OCI-LY1 (cell line): Measurements from ENCODE around the gene LRRC1.

Experiments
- EZH2 ChIP-seq: fragments of 200-600 bp; sonication (generic), shearing (Covaris generic); IDR thresholded peaks from 2 replicates; pipeline ENCODE4 v1.8.0; 2017; ENCODE audit warnings: borderline replicate concordance, mixed run types, mild to moderate bottlenecking, antibody characterized with exemption, low read length, moderate library complexity, mixed read lengths
- TF ChIP-seq, protein P1 (sequence below): fragments of 200-600 bp; sonication (generic), shearing (Covaris generic); IDR thresholded peaks from 2 replicates; pipeline ENCODE4 v1.5.1; 2017; ENCODE audit warnings: mild to moderate bottlenecking, antibody characterized with exemption, low read length, moderate library complexity, mixed read lengths

DNA sequence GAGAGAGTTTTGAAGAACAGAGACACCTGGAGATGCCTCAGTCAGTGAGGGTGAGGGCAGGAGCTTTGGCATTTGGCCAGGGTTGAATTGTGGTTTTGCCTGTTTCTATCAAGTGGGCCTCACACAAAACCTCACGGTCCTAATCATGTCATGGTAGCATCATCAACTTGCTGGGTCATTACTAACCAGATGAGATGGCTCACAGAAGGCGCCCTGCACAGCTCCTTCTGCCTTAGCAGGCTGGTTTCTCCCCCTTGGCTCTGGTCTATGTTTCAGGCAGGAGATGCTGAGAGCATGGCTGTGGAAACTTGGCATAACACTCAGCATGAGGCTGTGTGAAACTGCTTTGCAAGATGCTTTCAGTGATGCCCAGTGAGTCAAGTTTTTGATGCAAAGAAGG is 99.3 kb downstream of the LRRC1 start:
- TF ChIP-seq, protein P1, sequence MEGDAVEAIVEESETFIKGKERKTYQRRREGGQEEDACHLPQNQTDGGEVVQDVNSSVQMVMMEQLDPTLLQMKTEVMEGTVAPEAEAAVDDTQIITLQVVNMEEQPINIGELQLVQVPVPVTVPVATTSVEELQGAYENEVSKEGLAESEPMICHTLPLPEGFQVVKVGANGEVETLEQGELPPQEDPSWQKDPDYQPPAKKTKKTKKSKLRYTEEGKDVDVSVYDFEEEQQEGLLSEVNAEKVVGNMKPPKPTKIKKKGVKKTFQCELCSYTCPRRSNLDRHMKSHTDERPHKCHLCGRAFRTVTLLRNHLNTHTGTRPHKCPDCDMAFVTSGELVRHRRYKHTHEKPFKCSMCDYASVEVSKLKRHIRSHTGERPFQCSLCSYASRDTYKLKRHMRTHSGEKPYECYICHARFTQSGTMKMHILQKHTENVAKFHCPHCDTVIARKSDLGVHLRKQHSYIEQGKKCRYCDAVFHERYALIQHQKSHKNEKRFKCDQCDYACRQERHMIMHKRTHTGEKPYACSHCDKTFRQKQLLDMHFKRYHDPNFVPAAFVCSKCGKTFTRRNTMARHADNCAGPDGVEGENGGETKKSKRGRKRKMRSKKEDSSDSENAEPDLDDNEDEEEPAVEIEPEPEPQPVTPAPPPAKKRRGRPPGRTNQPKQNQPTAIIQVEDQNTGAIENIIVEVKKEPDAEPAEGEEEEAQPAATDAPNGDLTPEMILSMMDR, result no peak
- TF ChIP-seq EZH2, result no peak
